22Rv1 (cell line): ENCODE measurements around the gene IQGAP1.

ENCODE experiments used
- H3K27ac ChIP-seq: fragments of 450-650 bp; 2 replicates; pipeline ENCODE4 v1.5.1; 2017
- ZFX ChIP-seq: fragments of 450-650 bp; IDR thresholded peaks from 2 replicates; pipeline ENCODE4 v1.6.1; 2017; ENCODE audit warnings: antibody characterized with exemption, borderline replicate concordance
- TF ChIP-seq, protein P1 (sequence below): fragments of 450-650 bp; IDR thresholded peaks from 2 replicates; pipeline ENCODE4 v1.5.1; 2017; ENCODE audit warnings: mild to moderate bottlenecking

Gene IQGAP1

DNA sequence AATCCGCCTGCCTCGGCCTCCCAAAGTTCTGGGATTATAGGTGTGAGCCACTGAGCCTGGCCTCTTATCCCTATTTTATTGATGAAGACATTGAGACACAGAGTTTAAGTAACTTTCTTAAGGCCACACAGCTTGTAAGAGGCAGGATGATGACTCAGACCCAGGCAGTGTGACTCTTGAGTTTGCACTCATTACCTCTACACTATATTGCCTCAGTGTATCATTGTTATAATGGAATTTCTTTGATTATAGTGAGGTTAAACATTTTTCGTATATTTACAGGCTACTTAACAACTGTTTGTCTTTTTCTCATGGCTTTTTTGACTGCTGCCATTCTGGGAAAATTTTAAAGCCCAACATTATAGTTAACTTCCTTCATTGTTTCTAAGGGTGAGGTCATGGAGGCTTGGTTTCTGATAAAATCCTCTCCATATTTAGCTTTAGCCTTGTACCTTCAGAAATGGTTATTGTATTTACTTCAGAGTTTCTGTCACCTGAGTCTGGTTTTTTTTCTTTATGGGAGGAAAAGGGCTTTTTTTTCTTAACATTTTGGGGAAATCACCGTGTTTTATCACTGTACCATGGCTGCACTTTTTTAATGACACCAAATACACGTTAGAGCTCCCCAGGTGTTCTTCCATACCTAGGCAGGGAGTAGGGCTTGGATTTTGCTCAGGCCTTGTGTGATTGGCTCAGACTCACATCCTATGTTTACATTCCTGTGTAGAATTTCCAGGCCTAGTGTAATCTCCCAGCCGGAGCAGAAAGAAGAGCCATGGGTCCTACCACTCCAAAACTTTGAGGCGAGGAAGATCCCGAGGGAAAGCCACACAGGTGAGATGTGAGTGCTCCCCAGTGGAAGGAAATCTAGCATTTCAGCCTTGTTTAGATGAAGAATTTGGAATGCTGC is 29.7 kb upstream of the IQGAP1 start:
- TF ChIP-seq, protein P1, sequence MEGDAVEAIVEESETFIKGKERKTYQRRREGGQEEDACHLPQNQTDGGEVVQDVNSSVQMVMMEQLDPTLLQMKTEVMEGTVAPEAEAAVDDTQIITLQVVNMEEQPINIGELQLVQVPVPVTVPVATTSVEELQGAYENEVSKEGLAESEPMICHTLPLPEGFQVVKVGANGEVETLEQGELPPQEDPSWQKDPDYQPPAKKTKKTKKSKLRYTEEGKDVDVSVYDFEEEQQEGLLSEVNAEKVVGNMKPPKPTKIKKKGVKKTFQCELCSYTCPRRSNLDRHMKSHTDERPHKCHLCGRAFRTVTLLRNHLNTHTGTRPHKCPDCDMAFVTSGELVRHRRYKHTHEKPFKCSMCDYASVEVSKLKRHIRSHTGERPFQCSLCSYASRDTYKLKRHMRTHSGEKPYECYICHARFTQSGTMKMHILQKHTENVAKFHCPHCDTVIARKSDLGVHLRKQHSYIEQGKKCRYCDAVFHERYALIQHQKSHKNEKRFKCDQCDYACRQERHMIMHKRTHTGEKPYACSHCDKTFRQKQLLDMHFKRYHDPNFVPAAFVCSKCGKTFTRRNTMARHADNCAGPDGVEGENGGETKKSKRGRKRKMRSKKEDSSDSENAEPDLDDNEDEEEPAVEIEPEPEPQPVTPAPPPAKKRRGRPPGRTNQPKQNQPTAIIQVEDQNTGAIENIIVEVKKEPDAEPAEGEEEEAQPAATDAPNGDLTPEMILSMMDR: no peak
- no peak for TF ChIP-seq ZFX
- H3K27ac ChIP-seq: no peak overlapping the region

DNA sequence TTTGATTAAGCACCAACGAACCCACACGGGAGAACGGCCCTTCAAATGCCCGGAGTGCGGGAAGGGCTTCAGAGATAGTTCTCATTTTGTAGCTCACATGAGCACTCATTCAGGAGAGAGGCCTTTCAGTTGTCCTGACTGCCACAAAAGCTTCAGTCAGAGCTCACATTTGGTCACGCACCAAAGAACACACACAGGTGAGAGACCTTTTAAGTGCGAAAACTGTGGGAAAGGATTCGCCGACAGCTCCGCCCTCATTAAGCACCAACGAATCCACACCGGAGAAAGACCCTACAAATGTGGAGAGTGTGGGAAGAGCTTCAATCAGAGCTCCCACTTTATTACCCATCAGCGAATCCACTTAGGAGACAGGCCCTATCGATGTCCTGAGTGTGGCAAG is 27.3 kb upstream of the IQGAP1 start:
- no peak overlapping the region for H3K27ac ChIP-seq
- TF ChIP-seq, protein P1: no peak
- TF ChIP-seq ZFX: no peak

DNA sequence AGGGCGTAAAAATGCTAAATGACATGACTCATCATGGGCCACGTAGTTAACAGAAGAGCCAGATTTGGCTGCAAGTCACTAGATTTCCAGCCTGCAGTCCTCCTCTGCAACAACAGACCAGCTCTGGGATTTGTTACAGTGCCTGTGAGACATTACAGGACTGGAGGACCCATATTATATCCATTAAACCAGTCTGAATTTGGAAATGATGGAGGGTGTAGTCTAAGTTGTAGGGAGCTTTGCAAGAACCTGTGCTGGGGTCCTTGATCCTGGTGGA is 25.2 kb upstream of the IQGAP1 start:
- H3K27ac ChIP-seq: no peak overlapping the region
- TF ChIP-seq, protein P1: no peak
- no peak for TF ChIP-seq ZFX

DNA sequence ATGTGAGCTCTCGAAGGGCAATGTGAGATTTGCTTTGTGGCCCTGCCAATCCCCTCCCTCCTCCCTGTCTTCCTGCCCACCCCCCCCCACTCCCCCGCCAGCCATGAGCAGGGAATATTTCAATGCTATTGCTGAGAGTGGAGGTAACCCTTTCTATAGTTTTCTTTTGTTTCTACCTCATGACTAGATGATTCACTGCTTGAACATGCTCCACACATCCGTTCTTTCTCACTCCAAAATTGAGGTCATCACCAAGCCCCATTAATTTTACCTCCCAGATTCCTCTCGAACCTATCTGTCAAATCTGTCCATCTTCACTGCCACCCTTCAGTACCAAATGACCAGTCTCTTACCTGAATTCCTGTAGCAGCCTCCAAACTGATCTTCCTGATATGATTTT is 23.8 kb upstream of the IQGAP1 start:
- H3K27ac ChIP-seq: no peak overlapping the region
- TF ChIP-seq ZFX: no peak
- TF ChIP-seq, protein P1: no peak

DNA sequence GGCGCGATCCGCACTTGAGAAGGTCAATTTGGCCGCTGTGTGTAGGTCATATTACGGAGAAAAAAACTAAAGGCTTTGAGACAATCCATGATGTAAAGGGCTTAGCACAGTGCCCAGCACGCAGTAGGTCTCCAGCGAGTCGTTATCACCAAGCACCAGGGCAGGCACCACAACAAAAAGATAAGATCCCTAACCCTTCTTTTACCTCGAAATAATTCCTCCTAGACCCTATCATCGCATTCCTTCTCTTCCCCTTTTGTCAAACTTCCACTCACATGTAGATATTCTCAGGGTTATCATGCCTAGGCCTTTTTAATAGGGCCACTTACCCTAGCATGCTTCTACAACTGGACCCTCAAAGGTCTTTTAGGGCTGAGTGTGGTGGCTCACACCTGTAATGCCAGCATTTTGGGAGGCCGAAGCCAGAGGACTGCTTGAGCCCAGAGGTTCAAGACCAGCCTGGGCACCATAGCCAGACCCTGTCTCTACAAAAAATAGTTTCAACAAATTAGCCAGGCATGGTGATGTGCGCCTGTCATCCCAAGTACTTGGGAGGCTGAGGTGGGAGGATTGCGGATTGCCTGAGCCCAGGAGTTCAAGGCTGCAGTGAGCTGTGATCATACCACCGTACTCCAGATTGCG is 22.5 kb upstream of the IQGAP1 start:
- no peak overlapping the region for H3K27ac ChIP-seq
- no peak for TF ChIP-seq ZFX
- TF ChIP-seq, protein P1: no peak

DNA sequence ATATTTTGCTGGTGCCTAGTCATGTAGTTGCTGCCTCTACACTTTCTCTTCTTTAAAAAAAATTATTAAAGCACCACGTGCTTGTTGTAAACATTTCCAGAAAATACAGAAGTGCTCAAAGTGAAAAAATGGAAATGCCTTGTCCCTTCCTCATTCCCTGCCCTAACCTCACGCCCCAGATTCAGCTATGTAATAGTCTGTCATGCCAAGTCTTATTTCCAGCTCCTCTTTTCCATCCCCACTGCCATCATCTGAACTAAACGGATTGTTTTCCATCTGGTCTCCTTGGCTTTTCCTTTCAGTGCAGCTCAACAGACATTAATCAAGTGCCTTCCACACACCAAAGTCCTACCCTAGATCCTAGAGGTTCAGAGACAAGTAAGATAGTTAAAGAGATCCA is 20.5 kb upstream of the IQGAP1 start:
- TF ChIP-seq ZFX: no peak
- TF ChIP-seq, protein P1: no peak
- H3K27ac ChIP-seq: no peak overlapping the region

DNA sequence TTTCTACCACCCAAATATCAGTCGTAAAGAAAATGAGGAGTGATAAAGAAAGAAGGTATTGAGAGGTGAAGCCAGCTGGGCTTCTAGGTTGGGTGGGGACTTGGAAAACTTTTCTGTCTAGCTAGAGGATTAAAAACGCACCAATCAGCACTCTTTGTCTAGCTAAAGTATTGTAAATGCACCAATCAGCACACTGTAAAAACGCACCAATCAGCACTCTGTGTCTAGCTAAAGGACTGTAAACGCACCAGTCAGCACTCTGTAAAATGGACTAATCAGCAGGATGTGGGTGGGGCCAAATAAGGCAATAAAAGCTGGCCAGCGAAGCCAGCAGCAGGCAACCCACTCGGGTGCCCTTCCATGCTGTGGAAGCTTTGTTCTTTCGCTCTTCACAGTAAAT is 13.0 kb upstream of the IQGAP1 start:
- H3K27ac ChIP-seq: no peak overlapping the region
- TF ChIP-seq ZFX: no peak
- TF ChIP-seq, protein P1: no peak
